GM19463 (cell line): ENCODE data around the gene SFN.
A peak's percentile ranks its signal among the peaks of the same experiment; 100 is the strongest.
"Not testable (repeated sequence)": the region's sequence is repeated elsewhere in the genome, so short reads cannot be mapped to it uniquely, and the experiment has no call there.

Experiments used
- ATAC-seq: cut with Tn5 transposase; IDR thresholded peaks from one replicate; pipeline ENCODE4 v1.9.1; 2021; ENCODE audit warnings: mild to moderate bottlenecking, moderate library complexity; ENCODE audit not compliant: unreplicated experiment

Gene SFN

DNA sequence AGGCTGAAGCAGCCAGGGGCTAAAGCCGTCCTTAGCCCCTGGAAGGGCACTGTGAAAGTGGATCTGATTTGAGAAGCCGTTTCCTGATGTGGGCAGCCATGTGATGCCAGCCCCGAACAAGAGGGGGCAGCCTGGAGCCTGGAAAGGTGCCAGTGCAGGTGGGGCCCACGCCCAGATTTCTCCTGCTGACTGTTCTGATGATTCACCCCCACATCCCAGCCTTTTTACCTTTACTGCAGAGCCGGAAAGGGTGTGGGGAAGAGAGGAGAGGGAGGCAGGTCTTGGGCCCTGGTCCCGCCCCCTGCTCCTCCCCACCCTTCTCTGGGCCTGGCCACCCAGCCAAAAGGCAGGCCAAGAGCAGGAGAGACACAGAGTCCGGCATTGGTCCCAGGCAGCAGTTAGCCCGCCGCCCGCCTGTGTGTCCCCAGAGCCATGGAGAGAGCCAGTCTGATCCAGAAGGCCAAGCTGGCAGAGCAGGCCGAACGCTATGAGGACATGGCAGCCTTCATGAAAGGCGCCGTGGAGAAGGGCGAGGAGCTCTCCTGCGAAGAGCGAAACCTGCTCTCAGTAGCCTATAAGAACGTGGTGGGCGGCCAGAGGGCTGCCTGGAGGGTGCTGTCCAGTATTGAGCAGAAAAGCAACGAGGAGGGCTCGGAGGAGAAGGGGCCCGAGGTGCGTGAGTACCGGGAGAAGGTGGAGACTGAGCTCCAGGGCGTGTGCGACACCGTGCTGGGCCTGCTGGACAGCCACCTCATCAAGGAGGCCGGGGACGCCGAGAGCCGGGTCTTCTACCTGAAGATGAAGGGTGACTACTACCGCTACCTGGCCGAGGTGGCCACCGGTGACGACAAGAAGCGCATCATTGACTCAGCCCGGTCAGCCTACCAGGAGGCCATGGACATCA is at the start of gene SFN:
Gene SFN, plus strand, starts transcription at position 369 of the 904 bp plus-strand sequence. Its CDS starts 64 bp downstream, at position 433.
- ATAC-seq = no peak

DNA sequence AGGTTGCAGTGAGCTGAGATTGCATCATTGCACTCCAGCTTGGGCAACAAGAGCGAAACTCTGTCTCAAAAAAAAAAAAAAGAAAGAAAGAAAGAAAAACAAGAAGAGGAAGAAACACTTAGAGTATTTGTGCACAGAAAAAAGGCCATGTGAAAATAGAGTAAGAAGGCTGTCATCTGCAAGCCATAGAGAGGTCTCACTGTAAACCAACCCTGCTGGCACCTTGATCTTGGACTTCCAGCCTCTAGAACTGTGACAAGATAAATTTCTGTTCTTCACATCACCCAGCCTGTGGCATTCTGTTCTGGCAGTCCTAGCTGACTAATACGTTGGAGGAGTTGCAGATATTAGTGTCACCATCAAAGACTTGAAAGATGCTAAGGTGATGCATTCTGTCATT is 48.6 kb upstream of the SFN start:
- ATAC-seq = no peak

DNA sequence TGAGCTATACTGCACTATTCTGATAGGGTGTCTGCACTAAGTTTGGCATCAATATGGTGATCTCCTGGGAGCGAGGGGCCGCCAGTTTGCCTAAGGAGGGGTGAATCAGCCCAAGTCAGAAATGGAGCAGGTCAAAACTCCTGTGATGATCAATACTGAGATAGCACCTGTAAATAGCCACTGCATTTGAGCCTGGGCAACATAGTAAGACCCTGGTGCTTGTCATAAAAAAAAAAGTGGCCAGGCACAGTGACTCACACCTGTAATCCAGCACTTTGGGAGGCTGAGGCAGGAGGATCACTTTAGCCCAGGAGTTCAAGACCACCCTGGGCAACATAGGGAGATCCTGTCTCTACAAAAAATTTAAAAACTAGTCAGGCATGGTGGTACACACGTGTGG is 48.1 kb upstream of the SFN start:
- ATAC-seq = no peak

DNA sequence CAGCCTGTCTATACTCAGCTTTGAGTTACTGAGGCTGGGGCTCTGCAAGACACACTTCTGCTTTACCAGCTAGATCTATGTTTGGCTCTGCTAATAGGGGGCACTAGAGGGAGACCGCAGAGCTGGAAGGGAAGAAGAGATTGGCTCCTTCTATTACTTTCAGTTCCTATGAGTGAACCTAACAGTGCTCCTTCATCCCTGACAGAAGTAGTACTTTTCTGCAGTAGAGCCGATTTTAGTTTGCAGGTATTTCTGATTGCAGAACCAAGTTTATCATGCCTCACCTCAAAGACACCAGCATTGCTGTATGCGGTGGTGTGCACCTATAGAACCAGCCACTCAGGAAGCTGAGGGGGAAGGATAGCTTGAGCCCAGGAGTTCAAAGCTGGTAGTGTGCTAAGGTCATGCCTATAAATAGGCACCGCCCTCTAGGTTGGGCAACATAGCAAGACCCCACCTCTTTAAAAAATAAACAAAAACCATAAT is 42.1 kb upstream of the SFN start:
- peak; percentile 85 for ATAC-seq

DNA sequence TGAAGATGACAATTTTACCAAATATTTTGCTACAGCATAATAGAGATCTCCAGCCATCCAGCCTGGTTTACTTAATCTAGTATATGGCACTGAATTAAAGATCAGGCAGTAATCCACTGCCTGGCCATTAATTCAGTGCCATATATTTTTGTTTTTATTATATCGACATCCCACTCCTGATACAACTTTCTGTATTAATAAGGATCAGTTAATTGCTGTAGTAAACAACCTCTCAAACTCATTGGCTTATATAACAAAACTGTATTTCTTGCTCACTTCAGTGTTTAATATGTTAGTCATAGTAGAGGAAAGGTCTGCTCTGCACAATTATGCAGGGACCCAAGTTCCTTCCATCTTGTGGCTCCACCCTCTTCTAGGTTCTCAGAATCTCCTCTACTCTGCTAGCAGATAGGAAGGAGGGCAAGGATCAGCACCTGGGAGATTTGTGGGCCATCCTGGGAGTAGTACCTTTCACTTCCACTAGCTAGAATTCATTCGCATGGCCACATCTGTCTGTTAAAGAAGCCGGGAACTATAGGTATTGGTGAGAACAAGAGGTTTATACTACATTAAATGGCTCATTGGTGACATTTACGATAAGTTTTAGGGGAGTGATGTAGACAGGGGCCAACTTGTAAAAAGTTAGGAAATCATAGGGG is 40.1 kb upstream of the SFN start:
- ATAC-seq = no peak

DNA sequence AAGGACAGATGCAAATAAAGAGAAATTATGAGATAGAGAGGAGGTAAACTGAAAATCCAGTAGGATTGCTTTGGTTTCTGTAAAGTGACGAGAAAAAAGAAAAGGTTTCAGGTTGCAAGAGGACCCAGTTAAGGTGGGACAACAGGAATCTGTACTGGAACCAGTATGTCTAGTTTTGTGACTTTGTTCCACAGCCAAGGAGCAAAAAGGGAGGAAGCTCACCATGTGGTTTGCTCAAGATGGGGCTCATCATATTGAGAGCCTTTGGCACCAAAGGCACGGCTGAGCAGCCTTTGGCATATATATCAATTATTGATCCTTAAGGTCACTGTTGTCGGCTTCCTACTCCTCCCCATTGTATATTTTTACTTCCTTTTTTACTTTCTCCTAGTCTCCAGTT is 38.2 kb upstream of the SFN start:
- ATAC-seq = no peak

DNA sequence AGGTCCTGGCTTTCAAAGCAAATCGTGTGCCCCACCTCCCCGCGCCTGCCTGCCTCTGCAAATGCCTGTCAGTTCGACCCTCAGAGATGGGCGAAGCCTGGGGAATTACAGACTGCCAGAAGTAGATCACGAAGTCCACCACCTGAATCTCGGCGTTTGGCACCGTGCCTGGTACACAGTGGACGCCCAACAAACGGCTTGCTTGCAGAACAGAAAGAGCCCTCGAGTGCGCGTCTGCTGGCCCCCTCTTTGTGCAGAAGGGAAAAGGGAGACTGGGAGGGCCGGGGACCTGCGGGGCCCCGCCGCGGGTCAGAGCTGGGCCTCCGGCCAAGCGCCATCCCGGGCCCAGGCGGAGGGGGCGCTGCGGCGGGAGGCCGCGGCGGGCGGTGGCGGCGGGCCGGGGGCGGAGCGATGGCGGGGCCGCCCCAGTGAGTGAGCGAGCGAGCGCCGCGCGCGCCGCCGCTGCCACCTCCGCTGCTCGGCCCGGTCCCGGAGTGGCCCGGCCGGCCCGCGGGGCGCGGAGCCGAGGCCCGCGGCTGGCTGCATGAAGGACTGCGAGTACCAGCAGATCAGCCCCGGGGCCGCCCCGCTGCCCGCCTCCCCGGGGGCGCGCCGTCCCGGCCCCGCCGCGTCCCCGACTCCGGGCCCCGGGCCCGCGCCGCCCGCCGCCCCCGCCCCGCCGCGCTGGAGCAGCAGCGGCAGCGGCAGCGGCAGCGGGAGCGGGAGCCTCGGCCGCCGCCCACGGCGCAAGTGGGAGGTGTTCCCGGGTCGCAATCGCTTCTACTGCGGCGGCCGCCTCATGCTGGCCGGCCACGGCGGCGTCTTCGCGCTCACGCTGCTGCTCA is 36.5 kb upstream of the SFN start, which contains the start of gene ZDHHC18:
Gene ZDHHC18, plus strand, starts transcription at position 428 of the 845 bp plus-strand sequence. Its CDS starts 117 bp downstream, at position 545.
- peak; percentile 81 for ATAC-seq

DNA sequence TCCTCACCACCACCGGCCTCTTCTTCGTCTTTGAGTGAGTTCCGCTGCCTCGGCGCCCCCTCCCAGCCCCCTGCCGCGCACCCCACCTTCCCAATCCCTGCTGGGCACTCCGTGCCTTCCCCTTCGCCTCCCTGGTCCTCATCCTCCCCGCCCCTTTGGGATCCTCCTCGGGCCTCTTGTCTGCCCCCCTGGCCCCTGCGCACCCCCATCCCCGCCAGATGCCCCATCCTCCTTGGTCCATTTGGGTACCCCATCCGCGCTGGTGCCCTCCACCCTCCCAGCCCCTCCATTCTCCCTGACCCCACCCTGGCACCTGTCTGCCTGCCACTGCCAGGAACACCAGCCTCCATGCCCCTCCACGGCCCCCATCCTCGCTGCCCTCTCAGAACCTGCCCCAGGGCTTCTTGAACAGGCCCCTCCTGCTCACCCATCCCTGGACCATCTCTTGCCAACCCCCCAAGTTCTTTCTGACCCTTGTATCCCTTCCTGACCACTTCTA is 35.8 kb upstream of the SFN start:
- no peak for ATAC-seq

DNA sequence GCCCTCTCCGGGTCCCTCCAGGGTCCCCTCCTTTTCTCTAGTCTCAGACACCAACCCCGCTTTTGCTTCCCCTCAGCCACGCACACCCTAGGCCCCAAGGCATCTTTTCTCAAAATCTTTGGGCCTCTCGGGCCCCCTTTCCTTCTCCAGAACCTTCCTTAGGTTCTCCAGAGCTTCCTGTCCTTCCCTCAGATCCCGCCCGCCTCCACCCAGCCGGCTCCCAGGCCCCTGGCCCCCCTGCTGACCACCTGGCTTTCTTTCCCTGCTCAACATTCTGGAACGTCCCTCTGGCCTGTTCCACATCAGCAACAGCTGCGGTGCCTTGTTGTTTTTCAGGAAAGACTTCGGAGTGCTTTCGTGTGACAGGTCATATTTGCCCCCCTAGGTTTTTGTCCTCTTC is 35.3 kb upstream of the SFN start:
- no peak for ATAC-seq

DNA sequence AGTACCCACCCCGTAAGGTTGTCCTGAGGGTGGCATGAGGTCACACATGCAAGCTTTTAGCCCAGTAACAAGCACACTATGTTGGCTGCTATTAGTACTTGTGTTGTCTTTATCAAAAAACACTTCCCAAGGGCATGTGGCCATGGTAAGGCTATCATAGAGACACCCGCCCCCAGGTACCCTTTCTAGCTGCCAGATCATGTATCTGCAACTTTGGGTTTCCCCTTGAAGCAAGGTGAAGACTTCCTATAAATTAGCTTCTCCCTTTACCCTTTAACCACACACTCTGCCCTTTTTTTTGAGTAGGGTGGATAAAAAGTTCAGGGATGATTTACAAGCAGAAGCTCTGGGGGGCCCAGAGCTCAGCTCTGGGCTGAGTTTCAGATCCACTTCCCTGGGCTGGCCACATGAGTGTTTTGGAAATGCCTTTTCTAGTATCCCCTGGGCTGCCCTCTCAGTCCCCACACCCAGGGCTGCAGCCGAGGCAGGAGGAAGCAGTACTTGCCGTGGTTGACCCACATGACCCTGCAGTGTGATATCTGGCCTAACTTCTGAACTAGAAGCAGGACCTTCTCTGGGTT is 34.4 kb upstream of the SFN start:
- no peak for ATAC-seq

DNA sequence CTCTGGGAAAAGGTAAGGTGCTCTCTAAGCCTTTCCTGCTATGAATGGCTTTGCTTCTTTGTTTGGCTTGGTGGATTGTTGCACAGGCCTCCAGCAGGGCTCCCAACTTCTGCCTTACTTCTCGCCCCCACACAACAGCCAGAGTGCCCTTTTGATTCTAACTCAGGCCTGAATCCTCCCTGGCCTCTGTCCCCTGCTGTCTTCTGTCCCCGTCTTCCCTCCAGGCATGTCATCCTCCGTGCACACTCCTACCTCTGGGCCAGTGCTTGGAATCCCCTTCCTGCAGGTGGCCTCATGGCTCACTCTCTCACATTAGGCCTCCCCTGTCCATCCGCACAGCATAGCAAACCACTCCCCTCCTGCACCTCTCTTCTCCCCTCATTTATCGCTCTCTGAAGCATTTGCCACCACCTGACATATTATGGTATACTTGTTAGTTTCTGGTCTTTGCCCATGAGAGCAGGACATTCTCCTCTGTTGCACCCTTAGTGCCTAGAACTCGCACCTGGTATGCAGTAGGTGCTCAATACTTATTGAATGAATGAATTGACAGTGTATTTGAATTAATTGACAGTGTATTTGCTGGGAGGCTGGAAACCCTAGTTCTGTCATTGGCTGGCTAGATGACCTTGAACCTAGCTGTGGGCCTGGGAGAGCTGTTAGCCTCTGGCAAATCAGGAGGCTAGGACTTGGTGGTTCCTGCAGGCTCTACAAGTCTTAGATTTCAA is 33.6 kb upstream of the SFN start:
- no peak for ATAC-seq

DNA sequence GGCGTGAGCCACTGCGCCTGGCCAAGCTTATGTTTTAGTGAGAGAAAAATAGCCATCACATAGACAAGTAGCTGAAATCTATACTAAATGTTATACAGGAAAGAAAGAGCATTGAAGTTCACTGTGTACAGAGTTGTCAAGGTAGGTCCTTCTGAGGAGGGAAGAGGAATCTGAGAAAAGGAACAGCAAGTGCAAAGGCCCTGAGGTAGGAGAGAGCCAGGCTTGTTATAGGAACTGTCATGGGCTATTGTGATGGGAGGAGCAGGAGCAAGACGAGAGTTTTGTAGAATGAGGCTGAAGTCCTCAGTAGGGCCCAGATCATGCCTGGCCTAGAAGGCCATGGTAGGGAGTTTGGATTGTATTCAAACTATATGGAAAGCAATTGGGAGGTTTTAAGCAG is 31.9 kb upstream of the SFN start:
- ATAC-seq = no peak

DNA sequence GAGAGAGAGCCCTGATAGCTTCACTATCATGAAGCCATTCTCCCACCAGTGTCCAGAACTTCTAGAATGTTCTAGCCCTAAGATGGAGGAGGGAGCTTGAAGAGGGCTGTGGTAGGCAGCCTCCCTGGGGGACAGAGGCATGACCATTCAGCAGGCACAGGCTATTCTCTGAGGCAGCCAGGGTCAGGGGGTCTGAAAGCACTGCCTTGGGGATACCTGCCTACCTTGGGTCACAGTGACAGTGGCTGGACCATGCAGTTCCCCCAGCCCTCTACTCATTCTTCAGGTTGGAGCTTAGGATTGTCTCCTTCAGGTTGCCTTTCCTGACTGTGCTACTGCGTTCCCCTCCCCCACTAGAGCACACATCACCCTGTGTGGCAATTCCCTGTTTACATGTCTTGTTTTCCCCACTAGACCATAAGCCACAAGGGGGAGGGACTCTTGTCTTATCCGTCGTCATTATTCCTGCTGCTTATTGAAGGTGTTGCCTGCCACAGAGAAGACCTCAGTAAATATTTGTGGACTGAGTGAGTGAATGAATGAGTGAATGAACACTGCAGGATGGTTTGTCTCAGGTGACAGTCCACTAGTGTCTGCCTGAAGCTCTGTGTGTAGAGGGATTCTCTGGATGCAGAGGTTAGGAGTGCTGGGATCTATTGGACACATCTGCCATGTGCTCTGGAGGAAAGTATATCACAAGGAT is 31.3 kb upstream of the SFN start:
- no peak for ATAC-seq

DNA sequence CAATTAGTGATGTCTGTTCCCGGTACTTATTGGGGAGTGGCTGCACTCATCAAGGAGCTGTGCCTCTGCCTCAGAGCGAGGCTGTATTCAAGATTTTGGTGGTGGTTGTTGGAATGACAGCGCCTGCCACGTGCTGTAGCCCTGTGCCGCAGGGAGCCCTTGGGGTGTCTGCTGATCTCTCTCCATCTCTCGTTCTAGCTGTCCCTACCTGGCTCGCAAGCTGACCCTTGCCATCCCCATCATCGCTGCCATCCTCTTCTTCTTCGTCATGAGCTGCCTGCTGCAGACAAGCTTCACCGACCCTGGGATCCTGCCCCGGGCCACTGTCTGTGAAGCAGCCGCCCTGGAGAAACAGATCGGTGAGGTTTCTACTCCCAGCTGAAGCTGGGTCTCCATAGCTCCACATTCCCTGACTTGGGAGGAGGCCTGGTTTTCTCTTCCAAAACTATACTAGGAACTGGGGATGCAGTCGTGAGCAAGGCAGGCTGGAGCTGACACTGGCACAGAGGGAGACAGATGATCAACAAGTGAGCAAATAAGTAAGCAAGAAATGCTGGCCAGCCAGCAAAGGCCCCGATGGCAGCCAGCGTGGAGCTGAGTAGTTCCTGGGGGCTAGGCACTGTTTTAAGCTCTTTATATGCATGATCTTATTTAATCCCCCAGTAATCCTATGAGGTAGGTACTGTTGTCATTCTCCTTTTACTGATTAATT is 30.5 kb upstream of the SFN start:
- no peak for ATAC-seq

DNA sequence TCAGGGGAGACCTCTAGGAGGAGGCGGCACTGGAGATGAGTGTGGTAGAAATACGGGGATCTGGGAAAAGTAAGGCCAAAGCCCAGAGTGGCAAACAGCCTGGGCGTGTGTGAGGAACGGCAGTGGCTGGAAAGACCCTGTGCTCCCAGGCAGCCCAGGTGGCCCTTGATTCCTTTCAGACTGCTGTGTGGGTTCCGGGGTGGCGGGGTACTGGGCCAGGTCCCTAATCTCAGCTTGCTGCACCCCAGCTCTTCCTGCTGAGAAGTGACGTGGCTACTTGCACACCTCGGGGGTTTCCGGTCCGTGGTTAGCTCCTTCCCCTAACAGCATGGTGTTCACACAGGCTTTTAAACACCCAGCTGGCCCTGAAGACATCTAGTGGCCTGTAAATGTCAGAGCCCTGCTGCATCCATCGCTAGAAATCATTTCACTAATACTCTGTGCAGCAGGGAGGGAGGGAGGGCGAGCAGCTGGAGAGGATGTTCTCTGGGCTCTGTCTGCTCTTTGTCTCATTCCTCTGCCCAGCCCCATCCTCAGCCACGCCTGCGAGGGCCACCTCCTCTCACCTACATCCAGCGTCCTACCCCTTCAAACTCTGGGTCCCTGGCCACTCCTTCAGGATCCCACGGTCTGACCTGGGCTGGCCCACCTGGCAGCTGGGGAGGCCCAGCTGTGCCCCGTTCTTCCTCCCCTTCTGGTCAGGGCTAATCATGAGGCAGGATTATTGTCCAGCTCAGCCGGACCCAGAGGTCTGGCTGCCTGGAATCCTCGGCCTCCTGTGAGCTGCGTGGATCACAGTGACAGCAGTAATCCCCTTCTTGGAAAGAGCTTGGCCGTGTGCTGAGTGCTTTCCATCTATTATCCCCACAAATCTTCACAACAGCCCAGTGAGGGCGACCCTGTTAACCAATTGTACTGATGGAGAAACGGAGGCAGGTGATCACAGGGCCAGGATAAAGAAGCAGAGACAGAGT is 29.2 kb upstream of the SFN start:
- ATAC-seq = peak; percentile 86

DNA sequence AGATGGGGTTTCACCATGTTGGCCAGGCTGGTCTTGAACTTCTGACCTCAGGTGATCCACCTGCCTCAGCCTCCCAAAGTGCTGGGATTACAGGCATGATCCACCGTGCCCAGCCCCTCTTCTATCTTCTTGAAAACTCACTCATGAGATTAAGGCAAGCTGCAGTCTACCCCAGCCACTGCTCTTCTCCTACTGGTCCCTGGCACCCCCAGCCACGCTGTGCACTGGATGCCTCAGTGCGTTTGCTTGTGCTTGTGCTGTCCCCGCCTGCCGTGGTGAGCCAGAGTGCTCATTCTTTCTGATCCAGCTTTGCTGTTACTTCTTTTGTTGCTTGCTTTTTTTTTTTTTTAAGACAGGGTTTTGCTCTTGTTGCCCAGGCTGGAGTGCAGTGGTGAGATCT is 25.3 kb upstream of the SFN start:
- not testable (repeated sequence) for ATAC-seq
